ENCODE measurements around the gene TTLL8.

Gene TTLL8

GRCh38 chr22:50046481-50047245, 11.4 kb downstream of the TTLL8 start:
- H3K27ac ChIP-seq: no peak overlapping the region
- no peak for DNase-seq (ENCODE audit: low read depth, low spot score)

- no peak for DNase-seq (ENCODE audit: low read depth, low spot score)
- no peak overlapping the region for H3K27ac ChIP-seq
These were observed 12.1 kb downstream of the TTLL8 start for GRCh38 chr22:50046019-50046415.

- no peak overlapping the region for H3K27ac ChIP-seq
- no peak for DNase-seq (ENCODE audit: low read depth, low spot score)
These were observed 12.7 kb downstream of the TTLL8 start for GRCh38 chr22:50045211-50046018.

GRCh38 chr22:50044485-50045118, 13.5 kb downstream of the TTLL8 start:
- DNase-seq (ENCODE audit: low read depth, low spot score): no peak
- H3K27ac ChIP-seq: no peak overlapping the region

GRCh38 chr22:50041361-50042065, 16.6 kb downstream of the TTLL8 start:
- H3K27ac ChIP-seq: no peak overlapping the region
- DNase-seq (ENCODE audit: low read depth, low spot score): no peak

DNA sequence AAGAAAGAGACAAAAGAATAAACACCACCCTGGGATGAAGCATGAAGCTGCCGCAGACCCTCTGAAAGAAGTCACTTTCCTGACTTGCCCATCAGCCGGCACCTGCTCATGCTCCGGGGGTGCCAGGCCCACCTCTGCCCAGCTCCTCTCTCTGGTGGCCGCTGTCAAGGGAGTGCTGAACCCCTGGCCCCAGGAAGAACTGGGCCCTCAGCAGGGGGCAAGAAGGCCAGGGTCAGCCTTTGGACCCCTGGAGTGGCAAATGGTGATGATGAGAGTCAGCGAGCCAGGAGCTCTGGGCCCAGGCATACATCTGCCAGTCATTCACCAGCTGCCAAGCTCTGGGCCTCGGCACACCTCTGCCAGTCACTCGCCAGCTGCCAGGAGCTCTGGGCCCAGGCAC, 17.4 kb downstream of the TTLL8 start:
- H3K27ac ChIP-seq: no peak overlapping the region
- no peak for DNase-seq (ENCODE audit: low read depth, low spot score)

DNA sequence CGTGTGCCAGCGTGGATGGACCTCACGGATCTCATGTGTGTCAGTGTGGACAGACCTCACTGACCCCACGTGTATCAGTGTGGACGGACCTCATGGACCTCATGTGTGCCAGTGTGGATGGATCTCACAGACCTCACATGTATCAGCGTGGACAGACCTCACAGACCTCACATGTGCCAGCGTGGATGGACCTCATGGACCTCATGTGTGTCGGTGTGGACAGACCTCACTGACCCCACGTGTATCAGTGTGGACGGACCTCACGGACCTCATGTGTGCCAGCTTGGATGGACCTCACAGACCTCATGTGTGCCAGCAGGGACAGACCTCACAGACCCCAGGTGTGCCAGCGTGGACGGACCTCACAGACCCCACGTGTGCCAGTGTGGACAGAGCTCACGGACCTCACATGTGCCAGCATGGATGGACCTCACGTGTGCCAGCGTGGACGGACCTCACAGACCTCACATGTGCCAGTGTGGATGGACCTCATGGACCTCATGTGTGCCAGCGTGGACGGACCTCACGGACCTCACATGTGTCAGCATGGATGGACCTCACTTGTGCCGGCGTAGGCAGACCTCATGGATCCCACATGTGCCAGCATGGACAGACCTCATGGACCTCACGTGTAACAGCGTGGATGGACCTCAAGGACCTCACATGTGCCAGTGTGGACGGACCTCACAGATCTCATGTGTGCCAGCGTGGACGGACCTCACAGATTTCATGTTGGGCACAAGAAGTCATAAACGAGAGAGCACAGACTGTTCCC, 18.2 kb downstream of the TTLL8 start:
- no peak for DNase-seq (ENCODE audit: low read depth, low spot score)
- no peak overlapping the region for H3K27ac ChIP-seq

DNA sequence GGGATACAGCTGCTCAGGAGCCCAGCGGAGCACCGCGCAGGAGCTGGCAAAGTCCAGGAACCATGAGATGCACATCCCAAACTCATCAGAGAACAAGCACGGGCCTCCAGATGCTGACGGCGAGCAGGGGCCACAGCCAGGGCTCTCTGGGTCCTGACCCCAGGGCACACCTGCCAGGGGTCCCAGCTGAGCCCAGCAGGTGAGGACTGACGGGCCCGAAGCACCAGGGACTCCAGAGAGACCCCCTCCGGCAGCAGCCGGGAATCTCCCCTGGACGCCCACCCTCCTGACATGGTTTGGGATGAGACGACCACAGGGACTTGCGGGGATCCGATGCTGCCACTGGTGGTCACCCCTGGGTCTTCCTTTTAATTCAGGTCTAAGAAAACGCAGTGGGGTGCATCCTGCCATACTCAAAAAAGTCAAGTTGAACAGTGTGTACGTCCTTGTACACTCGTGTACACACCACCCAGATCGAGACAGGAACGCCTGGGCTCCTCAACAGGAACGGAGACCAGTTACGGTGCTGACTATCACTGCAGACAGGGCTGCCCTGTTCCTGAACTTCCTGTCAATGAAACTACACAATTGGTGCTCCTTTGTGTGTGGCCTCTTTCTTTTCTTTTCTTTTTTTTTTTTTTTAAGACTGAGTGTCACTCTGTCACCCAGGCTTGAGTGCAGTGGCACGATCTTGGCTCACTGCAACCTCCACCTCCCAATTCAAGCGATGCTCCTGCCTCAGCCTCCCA, 21.9 kb downstream of the TTLL8 start:
- DNase-seq (ENCODE audit: low read depth, low spot score): no peak
- H3K27ac ChIP-seq: no peak overlapping the region

GRCh38 chr22:50035131-50035881, 22.8 kb downstream of the TTLL8 start:
- DNase-seq (ENCODE audit: low read depth, low spot score): no peak
- H3K27ac ChIP-seq: no peak overlapping the region

DNA sequence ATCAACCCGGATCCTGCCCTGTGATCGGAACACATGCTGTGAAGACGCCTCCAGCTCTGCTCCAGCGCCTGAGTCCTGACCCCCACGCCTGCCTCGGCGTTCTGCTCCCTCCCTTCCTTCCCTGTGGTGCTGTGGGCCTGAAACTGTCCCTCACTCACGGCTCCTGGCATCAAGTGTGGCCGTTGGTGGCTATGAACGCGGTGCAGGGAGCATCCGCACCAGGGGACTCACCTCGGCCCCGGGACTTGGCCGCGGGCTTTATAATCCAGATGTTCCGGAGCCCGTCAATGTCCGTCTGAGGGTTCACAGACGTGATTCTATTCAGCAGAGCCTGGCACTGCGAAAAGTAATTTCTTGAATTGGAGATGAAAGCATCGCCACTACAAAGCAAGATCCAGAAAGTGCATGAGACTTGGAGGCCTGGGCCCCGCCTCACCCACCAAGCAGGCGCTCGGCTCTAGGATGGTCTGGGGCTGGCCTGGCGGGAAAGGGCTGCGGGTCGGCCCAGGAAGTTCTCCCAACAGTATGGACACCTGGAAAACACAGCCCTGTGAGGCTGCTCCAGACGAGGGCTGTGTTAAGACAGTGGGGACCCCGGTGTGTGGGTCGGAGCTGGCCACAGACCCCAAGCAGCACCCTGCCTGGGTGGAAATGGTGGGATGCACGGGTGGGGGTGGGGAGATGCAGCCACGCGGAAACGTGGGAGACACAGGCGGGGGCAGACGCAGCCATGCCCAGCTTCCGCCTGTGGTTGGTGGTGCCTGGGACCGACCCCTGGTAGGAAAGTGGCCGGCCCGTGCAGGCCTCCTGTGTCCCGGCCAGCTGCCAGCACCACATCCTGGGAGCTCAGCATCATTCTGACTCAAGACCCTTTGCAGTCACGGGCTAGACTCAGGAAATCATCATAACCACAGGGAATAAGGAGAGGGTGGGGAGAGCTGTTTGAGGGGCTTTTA, 23.7 kb downstream of the TTLL8 start:
- no peak for DNase-seq (ENCODE audit: low read depth, low spot score)
- H3K27ac ChIP-seq: no peak overlapping the region

- no peak overlapping the region for H3K27ac ChIP-seq
- DNase-seq (ENCODE audit: low read depth, low spot score): no peak
These were observed 25.0 kb downstream of the TTLL8 start for GRCh38 chr22:50032941-50033601.

DNA sequence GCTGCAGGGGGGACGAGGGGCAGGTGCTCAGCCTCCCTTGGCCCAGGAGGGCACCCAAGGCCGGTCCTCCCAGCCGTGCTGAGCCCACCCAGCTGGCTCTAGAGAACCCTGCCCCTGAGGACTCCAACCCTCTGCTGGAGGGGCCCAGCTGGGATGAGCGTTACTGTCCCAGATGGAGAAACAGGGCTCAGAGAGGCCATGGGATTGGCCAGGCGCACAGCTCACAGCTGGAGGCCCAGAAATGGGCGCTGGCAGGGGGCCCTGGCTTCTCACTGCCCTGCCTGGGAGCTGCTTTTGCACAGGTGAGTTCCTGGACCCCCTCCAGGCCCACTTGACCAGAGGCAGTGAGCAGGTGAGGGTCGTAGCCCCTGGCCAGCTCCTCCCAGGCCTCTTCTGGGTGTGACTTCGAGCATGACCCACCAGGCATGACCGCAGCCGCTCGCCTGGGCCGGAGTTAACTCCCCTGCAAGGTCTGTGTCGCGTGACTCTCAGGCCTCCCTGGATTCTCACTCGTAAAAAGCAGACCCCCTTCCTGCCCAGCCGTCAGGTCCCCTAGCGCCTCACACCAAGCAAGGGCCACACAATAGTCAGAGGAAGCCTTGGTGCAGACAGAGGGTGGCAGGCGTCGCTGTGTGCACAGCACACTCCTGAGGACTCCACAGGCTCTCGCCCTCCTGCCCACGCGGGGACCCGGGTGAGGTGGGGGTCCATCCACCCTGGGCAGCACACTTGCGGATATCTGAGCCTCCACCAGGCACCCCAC, 25.8 kb downstream of the TTLL8 start:
- DNase-seq (ENCODE audit: low read depth, low spot score): no peak
- H3K27ac ChIP-seq: no peak overlapping the region

DNA sequence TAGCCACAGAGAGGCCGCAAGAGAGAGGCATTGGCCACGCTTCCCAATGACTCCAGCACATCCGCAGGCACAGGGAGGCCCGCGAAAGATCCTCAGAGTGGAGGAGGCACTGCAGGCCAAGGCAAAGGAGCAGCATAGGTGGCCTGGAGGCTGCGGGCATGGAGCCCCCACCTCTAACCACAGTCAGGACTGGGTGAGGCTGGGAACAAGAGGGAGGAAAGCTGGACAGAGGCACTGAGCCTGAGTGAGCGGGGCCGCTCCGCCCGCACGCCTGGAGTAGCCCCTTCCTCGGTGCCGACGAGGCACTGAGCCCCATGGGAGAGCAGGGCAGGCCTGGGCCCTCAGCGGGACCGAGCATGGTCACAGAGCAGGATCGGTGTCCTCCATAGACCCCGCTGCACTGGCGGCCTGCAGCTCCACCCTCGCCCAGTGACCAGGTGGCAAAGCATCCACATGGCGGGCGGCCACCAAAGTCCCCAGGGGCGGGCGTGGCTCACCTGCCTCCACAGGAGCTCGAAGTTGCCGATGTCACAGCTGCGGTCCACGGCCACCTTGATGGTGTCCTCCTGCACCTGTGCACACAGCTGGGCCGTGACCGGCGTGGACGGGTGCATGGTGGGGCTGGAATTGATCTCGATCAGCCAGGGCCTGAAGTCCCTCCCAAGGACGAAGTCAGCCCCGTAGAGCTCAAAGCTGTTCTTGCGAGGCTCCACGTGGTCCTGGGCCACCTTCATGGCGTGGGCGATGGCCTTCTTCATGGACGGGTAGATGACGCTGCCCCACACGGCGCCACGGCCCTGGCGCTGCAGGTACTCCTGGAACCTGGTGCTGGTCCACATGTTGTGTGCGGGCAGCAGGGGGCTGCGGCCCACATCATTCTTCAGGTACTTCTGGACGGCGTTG, 26.7 kb downstream of the TTLL8 start:
- no peak for DNase-seq (ENCODE audit: low read depth, low spot score)
- no peak overlapping the region for H3K27ac ChIP-seq

DNA sequence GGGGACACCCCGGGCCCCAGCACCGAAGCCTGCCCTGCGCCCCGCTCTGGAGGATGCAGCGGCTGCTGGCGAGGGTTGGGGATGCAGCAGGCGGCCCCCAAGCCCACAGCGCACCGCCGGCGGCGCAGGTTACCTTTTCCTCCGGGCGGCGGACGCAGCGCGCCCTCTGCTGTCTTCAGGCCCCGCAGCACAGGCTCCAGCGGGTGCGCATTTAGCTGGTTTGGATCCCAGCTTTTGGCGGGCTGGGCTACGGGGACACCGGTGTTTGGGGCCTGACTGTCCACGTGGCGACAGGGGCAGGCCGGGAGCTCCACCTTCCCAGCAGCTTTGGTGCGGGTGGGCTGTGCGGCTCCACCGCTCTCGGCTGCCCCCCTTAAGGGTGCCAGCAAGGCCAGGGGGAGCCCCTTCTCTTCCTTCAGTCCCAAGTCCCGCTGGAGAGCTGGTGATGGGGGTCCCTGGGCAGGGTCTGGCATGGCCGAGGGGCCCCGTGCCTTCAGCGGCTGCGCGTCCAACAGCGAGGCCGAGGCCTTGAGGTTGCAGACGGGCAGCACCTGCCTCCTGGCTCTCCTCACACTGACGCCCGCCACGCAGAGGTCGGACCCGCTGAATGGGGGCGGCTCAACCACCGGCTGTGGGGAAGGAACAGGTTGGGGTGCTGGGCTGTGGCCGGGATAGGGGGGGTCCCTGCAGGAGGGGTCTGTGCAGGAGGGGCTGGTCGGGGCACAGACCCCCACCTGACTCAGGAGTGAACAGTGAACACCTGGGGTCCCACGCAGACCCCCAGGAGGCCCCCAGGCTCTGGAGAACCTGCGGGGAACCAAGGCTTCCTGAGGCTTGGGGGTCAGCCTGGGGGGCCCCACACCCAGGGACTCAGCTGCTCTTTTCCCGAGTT, 27.6 kb downstream of the TTLL8 start:
- peak; percentile 22 for DNase-seq (ENCODE audit: low read depth, low spot score)
- no peak overlapping the region for H3K27ac ChIP-seq
